Measurements from ENCODE around the gene SPEF1.
A peak's percentile ranks its signal among the peaks of the same experiment; 100 is the strongest.

Gene SPEF1

DNA sequence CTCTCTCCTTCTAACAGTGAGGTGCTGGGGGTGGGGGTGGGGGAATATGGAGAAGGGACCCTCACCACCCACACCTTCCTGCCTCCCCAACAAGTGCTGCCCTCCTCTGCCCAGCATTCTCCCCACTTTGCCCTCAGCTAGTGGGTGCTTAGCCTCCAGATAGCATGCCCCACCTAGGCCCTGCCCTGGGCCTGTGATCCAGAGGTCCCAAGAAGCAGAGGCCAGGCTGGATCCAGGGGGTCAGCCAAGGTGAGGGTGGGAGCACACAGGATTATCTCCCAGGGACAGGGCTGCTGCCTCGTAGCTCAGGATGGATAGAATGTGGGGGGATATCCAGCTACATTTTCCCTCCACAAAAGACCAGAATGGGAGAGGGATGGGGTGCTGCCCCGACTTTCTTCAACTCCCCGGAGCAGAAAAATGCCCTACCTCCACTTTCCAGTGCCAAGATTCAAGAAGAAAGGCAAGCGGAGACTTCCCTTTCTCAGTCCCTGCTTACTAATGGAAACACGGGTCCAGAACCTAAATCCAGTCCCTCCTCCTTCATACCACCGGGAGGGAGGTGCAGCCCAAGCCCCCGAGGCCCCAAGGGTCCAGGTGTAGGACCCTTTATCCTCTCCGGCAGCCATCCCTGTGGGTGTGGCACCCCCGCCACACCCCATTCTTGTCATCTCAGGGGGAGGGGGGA is 14.7 kb downstream of the SPEF1 start:
- DNase-seq (ENCODE audit: low read depth in 2 of 2): no peak

DNA sequence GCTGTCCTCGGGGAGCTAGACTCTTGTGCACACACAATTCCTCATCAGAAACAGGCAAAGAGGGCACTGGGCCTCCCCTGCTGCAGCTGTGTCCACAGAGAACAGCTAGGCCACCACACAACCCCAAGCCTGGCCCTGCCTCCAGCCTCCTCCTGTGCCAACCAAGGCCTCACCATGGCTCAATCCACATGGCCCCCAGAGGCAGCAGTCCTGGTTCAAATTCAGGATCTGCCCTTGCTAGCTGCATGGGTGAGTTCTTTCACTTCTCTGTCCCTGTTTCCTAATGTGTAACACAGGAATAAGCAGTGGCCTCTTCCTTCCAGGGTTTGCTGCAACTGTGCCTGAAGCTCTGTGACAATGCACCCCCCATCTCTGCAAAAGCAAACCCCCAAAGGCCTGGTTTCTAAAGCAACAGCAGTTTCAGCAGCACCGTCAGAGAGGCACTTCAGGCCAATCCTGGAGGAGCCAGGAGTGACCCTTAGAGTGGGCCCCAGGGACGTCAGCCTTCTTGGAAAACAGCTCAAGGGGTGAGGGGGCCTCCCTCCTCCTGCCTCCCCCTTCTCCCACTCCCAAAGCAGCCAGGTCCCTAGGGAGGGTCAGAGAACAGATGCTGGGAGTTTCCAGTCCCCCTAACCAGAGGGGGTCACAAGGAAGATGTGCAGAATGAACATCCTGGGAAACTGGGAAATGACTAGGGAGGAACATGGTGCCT is 15.9 kb downstream of the SPEF1 start:
- no peak for DNase-seq (ENCODE audit: low read depth in 2 of 2)

DNA sequence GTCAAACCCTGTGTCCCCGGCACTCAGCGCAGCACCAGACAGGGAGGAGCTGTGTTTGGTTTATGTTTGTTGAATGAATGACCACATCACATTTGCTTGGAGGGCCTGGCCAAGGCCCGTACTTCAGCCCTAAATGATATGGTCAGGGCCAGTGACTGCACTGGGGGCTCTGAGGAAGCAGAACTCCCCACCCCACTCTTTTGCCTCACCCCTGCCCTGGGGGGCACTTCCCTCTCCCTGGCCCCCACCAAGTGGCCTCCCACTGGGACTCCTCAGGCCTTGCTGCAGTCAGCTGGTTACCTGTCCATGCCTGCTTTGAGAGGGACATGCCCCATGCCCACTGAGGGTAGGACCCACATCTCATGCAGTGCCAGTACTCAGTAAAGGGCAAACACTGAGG is 16.6 kb downstream of the SPEF1 start:
- DNase-seq (ENCODE audit: low read depth in 2 of 2): no peak

DNA sequence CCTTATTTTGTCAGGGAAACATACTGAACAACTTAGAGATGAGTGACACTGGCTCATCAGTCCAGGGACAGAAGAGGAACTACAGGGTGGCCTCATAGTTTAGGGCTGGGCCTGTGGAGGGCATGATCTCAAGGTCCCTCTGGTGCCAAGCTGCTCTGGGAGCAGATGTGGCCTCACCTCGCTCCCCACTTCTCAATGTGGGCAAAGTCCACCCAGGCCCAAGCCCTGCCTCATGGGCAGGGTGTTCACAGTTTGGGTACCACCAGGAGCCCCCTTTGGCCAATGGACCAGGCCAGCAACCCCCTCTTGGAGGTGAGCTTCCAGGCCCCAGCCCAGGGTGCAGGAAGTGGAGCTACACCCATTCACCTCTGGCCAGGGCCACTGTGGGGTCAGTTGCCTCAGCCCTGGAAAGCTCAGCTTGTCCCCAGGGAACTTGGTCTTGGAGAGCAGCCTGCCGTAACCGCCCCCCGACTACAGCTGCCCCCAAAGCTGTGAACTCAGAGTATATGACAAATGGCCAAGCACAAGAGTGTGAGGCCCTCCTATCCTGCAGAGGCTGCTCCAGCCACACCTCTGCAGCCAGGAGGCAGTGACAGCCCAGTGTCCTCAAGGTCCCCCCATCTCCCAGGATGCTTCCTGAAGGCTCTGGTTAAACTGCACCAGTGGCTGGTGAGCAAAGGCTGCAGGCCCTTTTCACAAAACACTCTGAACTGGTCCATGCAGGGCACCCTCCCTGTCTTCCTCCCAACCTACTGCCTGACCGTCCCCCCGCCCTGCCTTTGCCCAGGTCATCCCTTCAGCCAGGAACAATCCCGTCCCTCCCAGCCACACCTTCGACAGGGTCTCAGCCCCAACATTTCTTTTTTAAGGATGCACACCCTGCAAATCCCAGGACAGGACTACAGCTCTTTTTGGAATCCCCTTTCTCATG is 17.3 kb downstream of the SPEF1 start:
- DNase-seq (ENCODE audit: low read depth in 2 of 2): no peak

DNA sequence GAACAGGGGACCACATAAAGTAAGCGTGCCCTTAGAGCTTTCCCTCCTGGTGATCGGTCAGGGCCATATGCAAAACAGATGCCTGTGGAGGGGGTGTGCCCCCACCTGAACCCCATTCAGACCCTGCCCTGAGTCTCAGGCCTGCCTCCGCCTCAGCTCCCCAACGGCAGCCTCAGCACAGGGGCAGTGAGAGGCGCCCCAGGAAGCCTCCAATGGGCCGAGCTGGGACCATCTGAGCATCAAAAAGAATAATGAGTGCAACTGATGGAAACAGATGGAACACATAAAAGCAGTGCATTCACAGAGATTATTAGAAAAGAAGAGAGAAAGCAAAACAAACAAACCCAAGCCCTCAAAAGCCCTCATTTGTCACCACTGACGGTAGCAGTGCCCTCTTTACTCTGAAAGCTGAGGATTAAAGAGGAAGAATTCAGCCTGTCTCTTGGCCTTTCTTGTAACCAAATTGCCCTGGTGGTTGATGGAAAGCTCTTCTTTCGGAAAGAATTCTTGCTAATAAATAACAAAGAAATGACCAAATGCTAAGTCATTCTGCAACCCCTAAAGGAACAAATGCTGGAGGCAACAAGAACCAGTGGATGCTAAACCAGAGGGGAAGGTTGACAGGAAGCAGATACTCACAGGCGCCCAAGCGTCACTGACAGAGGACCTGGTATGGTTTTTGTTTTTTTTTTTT is 20.4 kb downstream of the SPEF1 start:
- no peak for DNase-seq (ENCODE audit: low read depth in 2 of 2)

DNA sequence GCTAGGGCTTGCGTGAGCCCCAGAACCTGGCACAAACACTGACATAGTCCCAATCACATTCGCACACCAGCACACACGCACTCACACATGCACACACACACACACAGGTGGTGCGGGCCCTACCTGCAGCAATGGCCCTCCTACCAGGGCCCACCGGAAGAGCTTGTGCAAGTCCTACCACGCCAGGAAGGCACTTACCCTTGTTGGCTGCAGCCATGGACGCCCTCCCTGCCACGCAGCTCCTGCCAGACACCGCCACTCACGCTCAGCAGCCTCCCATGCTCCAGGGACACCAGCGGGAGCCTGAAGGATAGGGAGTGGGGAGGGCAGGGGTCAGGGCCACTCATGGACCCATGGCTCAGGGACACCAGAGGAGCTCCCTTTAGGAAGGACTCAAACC is 21.4 kb downstream of the SPEF1 start:
- DNase-seq (ENCODE audit: low read depth in 2 of 2): no peak

DNA sequence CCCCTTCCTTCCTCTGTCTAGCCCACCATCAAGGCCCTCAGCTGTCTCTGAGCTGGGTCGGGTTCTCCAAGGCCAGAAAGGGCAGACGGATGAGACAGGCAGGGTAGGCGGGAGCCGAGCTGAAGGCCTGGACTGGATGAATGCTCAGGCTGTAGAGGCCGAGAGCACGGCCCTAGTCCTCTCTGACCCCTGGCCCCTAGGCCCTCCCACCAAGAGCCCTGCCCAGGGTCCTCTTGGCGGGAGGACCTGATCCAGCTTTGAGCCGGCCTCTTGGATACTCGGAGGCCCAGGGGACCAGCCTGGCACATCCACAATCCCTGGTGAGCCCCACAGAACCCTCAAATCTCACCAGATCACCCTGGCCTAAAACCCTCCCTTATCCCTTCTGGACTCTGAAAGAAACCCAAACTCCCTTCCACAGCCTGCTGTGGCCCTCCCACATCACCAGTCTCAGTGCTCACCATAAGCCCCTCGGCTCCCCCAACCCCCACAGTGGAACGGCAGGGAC is 21.9 kb downstream of the SPEF1 start:
- DNase-seq (ENCODE audit: low read depth in 2 of 2): no peak

DNA sequence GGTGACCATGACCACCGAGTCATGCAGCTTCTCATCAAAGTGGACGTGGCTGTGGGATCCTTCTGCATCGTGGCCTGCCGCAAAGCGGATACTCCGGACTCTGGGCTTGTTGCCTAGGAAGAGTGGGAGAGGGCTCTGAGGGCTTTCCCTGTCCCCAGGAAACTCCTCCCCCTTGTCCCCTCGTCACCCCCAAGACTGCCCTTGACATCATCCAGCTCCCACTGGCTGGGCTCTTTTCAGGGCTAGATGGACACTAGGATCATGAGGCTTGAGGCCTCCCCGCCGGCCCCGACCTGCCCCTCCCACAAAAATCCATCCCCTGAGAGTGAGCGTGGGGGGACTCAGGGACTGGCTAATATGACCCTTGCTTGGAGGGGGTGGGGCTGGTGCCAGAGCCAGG is 22.7 kb downstream of the SPEF1 start:
- no peak for DNase-seq (ENCODE audit: low read depth in 2 of 2)

DNA sequence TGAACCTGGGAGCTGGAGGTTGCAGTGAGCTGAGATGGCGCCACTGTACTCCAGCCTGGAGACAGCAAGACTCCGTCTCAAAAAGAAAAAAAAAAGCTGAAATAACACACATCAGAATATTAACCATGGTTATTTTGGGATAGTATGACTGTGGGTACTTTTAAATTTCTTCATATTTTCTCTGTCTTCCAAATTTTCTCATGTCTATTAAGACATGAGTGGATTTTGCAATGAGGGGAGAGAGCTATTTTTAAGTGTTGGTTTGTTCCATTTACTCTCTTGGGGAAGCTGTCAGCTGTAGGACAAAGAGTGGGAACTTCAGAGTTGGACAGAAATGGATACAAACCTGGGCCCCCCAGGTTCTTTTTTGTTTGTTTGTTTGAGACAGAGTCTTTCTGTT is 24.0 kb downstream of the SPEF1 start:
- no peak for DNase-seq (ENCODE audit: low read depth in 2 of 2)

DNA sequence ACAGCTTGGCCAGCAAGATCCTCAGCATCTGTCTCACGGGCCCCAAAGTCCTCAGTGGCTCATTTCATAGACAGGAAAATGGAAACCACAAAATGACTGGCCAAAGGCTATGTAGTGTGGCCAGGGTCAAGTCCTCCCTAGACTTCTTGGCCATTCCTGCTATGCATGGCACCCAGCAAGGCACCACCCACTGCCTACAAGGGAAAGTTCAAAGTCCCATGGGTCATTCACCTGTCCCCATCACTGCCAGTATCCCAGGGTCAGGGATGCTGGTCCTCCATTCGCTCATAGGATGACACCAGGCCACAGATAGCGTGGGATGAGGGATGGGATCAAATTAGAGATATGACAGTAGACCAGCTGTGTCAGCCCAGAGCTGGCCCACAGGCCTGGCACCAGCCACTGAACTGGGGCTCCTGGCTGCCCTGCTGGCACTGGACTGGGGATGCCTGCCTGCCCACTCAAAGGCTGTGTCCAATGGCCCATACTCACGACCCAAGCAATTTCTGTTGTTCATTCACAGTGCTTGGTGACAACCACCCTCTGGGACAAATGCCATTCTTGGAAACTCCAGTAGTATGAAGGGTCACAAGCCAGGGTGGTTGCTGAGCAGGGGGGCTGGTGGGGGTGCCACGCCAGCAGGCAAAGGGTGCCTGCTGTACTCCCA is 25.3 kb downstream of the SPEF1 start:
- no peak for DNase-seq (ENCODE audit: low read depth in 2 of 2)

DNA sequence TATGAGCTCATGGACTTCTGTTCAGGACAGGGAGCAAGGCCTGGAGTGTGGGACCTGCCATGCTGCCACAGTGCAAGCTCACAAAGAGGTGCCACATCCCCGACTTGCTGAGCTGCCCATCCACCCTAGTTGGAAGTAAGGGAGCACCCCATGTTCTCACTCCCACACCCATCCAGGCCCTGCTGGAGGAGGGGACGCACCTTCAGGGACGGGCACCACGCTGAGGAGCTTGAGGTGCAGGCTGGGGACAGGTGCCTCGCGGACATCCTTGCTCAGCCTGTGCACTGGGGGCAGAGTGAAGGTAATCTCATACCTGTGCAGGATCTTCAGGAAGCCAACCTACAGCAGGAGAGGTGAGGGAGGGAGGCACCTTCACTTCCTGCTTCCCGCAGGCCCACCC is 26.0 kb downstream of the SPEF1 start:
- no peak for DNase-seq (ENCODE audit: low read depth in 2 of 2)

DNA sequence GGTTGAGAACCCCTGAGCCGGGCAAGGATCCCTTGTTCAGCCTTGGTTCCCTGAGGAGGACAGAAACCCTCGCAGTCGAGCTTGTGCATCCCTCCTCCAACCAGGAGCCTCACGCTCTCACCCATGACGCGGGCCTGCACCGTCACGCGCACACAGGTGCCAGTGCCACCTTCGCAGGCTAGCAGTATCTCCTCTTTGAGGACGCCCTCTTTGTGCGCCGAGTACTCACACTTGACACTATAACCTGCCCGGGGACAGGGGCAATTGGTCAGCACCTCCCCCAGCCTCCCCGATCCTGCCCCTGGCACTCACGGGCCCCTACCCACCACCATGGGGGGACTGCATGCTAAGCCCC is 27.0 kb downstream of the SPEF1 start:
- DNase-seq (ENCODE audit: low read depth in 2 of 2): no peak

DNA sequence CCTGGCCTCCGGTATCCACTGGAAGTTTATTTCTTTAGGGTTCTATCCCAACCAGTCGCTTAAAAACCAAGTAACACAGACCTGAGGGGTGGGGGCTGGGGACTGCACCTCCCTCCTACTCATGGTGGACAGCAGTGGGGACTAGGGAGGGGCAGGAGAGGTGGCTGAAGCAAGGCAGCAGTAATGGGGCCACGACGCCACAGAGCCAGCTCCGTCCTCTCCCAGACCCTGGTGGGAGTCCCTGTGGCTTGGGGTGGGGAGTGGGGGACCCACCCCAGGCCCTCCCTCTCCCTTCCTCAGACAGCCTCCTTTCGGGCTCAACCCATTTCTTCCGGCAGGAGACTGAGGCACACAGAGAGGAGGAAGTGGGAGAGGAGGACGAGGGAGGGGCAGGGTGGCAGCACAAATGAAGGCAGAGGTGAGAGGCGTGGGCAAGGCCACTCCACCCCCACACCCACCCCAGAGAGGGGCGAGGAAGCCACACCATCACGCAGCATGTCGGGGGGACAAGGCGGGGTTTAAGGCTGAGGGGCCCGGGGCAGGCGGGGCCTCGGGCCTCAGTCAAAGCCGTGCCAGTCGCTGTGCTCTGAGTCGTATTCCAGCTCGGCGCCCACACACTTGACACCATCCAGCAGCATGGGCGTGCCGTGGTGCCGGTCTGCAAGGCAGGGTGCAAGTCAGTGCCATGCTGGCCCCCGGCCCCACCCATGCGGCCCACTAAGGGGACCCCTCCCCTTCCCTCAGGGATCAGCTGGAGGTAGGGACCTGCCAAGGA is 27.6 kb downstream of the SPEF1 start:
- no peak for DNase-seq (ENCODE audit: low read depth in 2 of 2)

DNA sequence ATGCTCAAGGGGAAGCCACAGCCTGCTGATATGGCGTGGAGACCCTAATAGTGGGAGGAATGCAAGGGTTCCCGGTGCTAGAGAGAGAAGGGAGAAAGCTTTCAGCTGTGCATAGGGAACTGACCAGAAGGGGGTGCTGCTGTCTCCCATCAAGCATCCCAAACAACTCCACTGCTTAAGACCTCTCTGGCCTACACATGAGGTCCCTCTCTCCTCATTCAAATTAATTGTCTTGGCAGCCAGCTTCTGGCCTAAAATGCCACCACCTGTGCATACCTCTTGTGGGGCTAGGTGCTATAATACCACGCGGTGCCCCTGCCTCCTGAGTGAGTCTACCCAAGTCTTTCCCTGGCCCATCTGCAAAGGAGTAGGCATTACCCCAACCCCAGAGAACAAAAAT is 28.1 kb downstream of the SPEF1 start:
- DNase-seq (ENCODE audit: low read depth in 2 of 2): peak in 1 of 2 experiments; percentile 49

DNA sequence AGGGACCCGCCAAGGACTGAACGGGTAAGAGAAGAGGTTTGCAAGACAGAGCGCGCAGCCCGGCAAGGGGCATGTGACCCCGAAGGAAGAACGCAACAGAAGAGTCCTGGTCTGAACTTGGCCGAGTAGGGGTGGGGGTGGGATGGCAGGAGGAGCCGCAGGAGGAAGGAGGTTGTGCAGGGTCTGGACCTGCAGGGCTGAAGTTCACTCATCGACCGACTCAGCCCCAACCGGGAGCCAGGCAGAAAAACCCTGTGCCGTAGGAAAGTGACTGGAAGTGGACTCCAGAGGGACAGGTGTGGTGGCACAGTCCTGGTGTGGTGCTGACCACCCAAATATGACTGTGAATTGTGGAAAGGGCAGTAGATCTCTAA is 28.9 kb downstream of the SPEF1 start:
- no peak for DNase-seq (ENCODE audit: low read depth in 2 of 2)

DNA sequence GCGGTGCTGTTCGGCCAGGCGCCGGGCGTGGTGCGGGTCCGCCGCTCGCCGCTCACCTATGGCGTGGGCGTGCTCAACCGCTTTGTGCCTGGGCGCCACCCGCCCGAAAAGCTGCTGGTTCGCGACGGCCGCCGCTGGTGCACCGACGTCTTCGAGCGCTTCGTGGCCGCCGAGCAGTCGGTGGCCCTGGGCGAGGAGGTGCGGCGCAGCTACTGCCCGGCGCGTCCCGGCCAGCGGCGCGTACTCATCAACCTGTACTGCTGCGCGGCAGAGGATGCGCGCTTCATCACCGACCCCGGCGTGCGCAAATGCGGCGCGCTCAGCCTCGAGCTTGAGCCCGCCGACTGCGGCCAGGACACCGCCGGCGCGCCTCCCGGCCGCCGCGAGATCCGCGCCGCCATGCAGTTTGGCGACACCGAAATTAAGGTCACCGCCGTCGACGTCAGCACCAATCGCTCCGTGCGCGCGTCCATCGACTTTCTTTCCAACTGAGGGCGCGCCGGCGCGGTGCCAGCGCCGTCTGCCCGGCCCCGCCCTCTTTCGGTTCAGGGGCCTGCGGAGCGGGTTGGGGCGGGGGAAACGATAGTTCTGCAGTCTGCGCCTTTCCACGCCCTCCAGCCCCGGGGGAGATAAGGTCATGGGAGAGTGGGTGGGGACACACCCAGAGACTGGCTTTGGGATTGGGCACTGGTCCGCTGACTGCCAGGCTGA is 29.4 kb downstream of the SPEF1 start:
- DNase-seq (ENCODE audit: low read depth in 2 of 2): peak in 1 of 2 experiments; percentile 40

DNA sequence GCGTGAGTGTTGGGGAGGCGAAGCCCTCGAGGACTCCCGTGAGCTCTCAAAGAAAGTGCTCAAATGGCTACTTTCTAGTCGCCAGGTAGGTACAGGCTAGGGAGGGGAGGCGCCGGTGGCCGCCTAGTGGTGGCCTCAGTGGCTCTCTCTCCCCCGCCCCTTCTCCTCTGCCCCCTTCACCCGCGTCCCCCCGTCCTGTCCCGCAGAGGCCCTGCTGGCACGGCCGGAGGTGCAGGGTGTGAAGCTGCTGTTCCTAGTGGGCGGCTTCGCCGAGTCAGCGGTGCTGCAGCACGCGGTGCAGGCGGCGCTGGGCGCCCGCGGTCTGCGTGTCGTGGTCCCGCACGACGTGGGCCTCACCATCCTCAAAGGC is 30.0 kb downstream of the SPEF1 start:
- DNase-seq (ENCODE audit: low read depth in 2 of 2): no peak

DNA sequence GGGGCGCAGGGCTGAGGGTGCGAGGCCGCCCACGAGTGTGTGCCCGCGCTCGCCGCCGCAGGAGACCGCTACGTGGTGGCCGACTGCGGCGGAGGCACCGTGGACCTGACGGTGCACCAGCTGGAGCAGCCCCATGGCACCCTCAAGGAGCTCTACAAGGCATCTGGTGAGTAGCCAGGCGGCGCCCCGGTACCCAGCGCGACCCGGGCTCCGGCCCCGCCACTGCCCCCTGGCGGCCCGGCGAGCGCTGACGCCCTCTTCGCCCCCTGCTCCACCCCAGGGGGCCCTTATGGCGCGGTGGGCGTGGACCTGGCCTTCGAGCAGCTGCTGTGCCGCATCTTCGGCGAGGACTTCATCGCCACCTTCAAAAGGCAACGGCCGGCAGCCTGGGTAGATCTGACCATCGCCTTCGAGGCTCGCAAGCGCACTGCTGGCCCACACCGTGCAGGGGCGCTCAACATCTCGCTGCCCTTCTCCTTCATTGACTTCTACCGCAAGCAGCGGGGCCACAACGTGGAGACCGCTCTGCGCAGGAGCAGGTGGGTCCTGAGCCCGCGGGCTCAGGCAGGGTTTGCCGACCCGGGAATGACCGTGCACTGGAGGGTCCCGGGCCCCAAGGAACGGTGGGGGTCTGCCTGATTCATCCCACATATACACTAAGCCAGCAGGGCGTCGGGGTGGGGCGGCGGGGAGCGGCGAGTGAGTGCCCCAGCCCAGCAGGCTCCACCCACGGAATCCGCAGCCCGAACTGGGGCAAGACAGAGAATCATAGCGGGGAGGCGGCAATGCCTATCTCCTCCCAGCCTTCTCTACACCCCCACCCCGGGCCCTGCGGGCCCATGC is 31.3 kb downstream of the SPEF1 start:
- DNase-seq (ENCODE audit: low read depth in 2 of 2): peak in 1 of 2 experiments; percentile 23

DNA sequence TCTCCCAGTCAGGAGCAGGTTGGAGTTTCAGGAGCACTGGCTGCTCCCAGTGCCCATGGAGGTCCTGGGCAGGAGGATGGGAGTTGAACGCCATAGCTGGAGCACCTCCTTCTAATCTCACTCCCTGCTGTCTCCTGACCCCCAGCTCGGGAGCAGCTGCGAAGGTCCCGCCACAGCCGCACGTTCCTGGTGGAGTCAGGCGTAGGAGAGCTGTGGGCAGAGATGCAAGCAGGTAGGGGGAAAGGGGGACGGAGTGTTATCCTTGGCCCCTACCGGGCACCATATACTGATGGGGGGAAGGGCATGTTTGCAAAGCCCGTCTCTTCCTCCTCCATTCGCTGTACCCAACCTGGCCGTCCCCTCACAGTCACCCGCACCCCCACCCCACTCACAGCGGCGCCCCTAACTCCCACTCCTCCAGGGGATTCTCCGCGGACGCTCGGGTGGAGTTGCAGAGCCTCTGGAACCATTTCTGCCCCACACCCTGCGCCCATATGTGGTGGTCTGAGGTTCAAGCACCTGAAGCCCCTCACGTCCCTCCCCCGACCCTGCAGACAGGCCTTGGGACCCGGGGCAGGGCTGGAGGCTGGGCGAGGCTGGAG is 32.1 kb downstream of the SPEF1 start:
- no peak for DNase-seq (ENCODE audit: low read depth in 2 of 2)
